ENCODE data around the gene CCL2.

The CCL2 gene

DNA sequence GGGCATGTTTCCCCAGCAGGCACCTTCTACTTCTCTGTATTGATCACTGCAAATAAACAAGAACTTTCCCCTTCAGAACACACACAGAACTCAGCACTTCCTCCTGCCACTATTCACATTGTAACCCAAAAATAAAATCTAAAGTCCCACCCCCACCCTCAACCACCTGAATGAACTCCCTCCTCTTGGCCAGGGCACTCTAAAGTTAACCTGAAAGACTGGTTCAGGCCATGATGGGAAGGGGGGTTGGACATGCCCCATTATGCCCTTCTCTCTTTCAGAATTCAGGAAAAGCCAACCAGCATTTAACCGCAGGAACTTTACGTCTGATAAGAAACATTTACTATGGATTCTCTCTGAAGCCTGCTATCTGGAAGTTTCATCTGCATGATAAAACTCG is 27.4 kb upstream of the CCL2 start:
- TF ChIP-seq, protein P1, sequence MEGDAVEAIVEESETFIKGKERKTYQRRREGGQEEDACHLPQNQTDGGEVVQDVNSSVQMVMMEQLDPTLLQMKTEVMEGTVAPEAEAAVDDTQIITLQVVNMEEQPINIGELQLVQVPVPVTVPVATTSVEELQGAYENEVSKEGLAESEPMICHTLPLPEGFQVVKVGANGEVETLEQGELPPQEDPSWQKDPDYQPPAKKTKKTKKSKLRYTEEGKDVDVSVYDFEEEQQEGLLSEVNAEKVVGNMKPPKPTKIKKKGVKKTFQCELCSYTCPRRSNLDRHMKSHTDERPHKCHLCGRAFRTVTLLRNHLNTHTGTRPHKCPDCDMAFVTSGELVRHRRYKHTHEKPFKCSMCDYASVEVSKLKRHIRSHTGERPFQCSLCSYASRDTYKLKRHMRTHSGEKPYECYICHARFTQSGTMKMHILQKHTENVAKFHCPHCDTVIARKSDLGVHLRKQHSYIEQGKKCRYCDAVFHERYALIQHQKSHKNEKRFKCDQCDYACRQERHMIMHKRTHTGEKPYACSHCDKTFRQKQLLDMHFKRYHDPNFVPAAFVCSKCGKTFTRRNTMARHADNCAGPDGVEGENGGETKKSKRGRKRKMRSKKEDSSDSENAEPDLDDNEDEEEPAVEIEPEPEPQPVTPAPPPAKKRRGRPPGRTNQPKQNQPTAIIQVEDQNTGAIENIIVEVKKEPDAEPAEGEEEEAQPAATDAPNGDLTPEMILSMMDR (conservative IDR thresholded peaks at IDR 0.05) = no peak
- H3K27ac ChIP-seq = no peak overlapping the region

DNA sequence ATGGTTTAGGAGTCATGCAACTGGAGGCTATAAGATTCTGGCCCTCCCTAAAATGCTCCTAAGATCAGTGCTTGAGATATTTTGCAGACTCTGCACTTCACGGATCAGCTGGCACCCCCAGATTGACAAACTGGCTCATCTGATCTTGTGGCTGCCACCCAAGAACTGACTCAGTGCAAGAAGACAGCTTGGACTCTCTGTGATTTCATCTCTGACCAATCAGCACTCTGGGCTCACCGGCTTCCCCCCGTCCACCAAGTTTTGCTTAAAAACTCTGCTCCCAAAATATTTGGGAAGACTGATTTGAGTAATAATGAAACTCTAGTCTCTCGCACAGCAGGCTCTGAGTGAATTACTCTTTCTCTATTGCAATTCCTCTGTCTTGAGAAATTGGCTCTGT is 26.3 kb upstream of the CCL2 start:
- no peak for TF ChIP-seq ZFX (IDR thresholded peaks at IDR 0.05)
- no peak overlapping the region for H3K27ac ChIP-seq

DNA sequence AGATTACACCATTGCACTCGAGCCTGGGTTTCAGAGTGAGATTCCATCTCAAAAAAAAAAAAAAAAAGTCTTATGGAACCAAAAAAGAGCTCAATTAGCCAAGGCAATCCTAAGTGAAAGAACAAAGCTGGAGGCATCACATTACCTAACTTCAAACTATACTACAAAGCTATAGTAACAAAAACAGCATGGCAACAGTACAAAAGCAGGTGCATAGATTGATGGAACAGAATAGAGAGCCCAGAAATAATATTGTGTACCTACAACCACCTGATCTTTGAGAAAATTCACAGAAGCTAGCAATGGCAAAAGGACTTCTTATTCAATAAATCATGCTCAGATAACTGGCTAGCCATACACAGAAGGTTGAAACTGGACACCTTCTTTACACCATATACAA is 24.7 kb upstream of the CCL2 start:
- H3K27ac ChIP-seq = no peak overlapping the region
- no peak for TF ChIP-seq ZFX (IDR thresholded peaks at IDR 0.05)
- TF ChIP-seq, protein P1 (conservative IDR thresholded peaks at IDR 0.05) = no peak

DNA sequence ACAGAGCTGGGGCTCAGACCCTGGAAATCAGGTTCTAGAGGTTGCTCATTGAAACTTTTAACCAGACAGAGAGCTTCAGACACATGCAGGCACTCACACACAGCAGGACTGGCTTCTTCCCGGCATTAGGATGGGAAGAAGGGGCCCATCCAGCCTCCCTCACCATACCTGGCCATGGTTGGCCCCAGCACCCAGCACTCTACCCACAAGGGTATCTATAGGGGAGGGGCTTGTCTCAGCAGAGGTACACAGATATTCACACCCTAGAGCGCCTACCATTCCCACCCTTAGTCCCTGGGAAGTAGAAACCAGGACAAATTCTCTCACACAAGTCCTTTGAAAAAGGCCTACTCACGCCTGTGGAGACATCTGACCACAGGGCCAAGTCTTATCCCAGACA is 20.5 kb upstream of the CCL2 start:
- H3K27ac ChIP-seq = no peak overlapping the region
- TF ChIP-seq ZFX (IDR thresholded peaks at IDR 0.05) = no peak
- TF ChIP-seq, protein P1 (conservative IDR thresholded peaks at IDR 0.05) = no peak

DNA sequence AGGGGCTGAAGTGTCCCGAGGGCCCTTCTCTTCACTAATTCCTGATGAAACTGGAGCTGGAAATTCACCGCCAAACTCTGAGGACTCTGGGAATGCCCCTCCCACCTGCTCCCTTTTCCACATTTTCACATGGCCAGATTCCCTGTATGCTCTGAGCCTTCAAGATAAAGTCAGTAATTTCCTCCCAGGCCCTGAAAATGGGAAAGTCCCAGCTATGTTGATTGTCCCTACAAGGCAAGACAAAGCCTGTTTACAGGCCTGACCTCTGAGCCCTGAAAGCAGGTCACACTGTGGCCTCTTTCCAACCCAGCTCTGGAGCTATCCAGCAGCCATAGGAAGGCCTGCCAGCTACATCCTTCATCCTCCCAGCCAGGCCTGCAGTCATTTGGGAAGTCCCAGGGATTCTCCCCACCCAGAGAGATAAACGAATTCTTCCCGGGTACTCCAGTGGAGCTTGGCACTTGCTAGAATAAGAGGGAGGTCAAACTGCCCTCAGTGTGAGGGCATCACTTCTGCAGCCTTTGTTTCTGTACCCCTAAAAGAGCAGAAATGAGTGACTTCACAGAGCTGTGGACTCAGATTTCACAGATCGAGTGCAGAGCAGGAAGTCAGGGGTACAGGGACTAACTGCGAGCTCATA is 19.6 kb upstream of the CCL2 start:
- no peak for TF ChIP-seq ZFX (IDR thresholded peaks at IDR 0.05)
- TF ChIP-seq, protein P1 (conservative IDR thresholded peaks at IDR 0.05) = no peak
- no peak overlapping the region for H3K27ac ChIP-seq

DNA sequence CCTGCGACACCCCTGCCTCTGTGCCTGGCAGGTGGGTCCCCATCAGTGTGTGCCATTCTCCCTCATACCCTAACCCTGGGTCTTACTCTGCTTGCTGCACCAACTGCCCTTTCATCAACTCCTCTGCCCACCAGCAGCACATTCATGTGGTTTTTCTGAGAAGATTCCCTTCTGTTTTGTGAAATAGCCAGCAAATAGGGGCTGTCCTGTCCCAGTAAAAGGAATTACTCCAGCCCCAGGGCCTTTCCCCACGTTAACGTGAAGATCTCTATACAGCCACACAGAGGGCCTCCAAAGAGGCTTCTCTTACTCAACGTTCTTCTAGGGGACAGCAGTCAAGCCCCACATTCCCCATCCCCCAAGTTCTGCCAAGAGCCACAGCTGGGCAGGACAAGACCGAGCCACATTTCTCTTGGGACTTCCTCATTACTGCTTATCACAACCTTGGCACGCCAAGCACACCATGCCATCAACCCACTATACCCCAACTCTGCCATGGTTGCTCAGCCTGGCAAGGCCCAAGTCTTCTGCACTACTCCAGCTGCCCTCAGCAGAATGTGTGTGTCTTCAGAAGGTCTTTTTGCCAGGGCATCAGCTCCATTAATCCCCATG is 18.7 kb upstream of the CCL2 start:
- H3K27ac ChIP-seq = no peak overlapping the region
- TF ChIP-seq, protein P1 (conservative IDR thresholded peaks at IDR 0.05) = no peak
- TF ChIP-seq ZFX (IDR thresholded peaks at IDR 0.05) = no peak

DNA sequence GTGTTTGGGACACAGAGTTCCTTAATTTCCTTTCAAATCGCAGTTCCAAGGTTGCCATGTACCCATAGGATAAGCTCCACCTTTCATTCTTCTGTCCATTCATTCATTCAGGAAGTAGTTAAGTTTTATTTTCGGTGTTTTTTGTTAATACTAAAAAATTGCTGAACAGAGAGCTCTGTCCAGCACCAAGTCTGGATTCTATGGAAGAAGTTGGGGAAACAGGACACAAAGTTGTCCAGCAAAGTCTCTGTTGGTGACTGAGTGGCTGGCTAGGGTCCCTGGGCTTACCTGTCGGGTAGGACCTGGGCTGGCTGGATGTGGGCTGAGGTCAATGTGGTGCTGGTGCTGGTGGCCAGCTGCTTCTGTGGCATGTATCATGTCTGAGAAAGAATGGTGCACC is 17.6 kb upstream of the CCL2 start:
- H3K27ac ChIP-seq = no peak overlapping the region

More for the DNA sequence above, 17.6 kb upstream of the CCL2 start:
- TF ChIP-seq, protein P1 (conservative IDR thresholded peaks at IDR 0.05) = no peak
- no peak for TF ChIP-seq ZFX (IDR thresholded peaks at IDR 0.05)
